K562 (cell line): ENCODE results near the gene NTM. TPM values are rescaled to one million over a fixed set of nuclear protein-coding genes. Genes with fewer than 3 reads are reported as not detected.

Experiments used
- ATAC-seq: fragments of 200-7000 bp; cut with Tn5 transposase; 3 replicates; pipeline ENCODE4 v1.9.1; 2020; ENCODE audit warnings: moderate library complexity
- BruUV-seq: library from RNA; stranded (reverse); fragments of 400-500 nt; replicated peaks from 2 replicates; lab custom pipeline; 2021; lab: Mats Ljungman, UMichigan
- CTCF ChIA-PET: fragments of 300-600 bp; formaldehyde crosslinking; extraction: SDS; loops from one replicate; lab custom pipeline; 2021; ENCODE audit warnings: low intra/inter-chr PET ratio; lab: Yijun Ruan, JAX
- POLR2A ChIA-PET: fragments of 300-600, 350-650 bp; sonication (Branson Sonifier 250); formaldehyde crosslinking; extraction: SDS; loops from one replicate; lab custom pipeline; 2021; ENCODE audit warnings: antibody characterized with exemption, inconsistent platforms; lab: Yijun Ruan, JAX
- DNase-seq, 4 experiments: peaks; one replicate each; pipeline versions ENCODE4 v3.0.0 to v3.0.0-alpha.2; 2011 to 2018; ENCODE audit warnings: low spot score in 3 of 4, mixed read lengths in 3 of 4; ENCODE audit errors: extremely low read depth in 1 of 4
- FAIRE-seq: peaks from 2 replicates; lab custom pipeline; 2011; peaks lifted over from hg19 to GRCh38; lab: Jason Lieb, UNC
- H2AFZ ChIP-seq: 2 replicates; pipeline ENCODE4 v1.6.0; 2011; ENCODE audit warnings: low read depth, low read length, control low read depth, inconsistent platforms
- H3K27ac ChIP-seq: fragments of 200-600 bp; 3 replicates; pipeline ENCODE4 v1.8.0; 2011; ENCODE audit warnings: low read depth, mild to moderate bottlenecking, control low read depth, inconsistent platforms, low read length, moderate library complexity, mixed read lengths; ENCODE audit errors: extremely low read depth
- H3K27me3 ChIP-seq, 2 experiments: fragments of 300-600 bp in 1 of 2; 2 replicates in 1 of 2; 3 replicates in 1 of 2; pipeline versions ENCODE4 v1.6.0 to v1.8.0; 2011; ENCODE audit warnings: inconsistent platforms in 2 of 2, low read length in 2 of 2, mild to moderate bottlenecking in 1 of 2, mixed read lengths in 1 of 2, moderate library complexity in 1 of 2; ENCODE audit not compliant: control insufficient read depth in 2 of 2, insufficient read depth in 2 of 2
- H3K36me3 ChIP-seq: fragments of 300-600 bp; 3 replicates; pipeline ENCODE4 v1.8.0; 2011; ENCODE audit warnings: mild to moderate bottlenecking, low read length, inconsistent platforms; ENCODE audit not compliant: control insufficient read depth, insufficient read depth
- H3K4me1 ChIP-seq, 2 experiments: fragments of 200-600 bp in 1 of 2; replicated peaks in 1 of 2; 2 replicates in 1 of 2; 3 replicates in 1 of 2; pipeline versions ENCODE4 v1.5.1 to v1.8.0; 2011; ENCODE audit warnings: inconsistent platforms in 2 of 2, low read length in 2 of 2, mild to moderate bottlenecking in 1 of 2, mixed read lengths in 1 of 2, moderate library complexity in 1 of 2; ENCODE audit not compliant: control insufficient read depth in 2 of 2, insufficient read depth in 2 of 2
- H3K4me2 ChIP-seq: 2 replicates; pipeline ENCODE4 v1.6.1; 2011; ENCODE audit warnings: low read length, control low read depth, inconsistent platforms, mixed read lengths; ENCODE audit not compliant: insufficient read depth
- H3K4me3 ChIP-seq: fragments of 200-600 bp; sonication (generic), shearing (Covaris generic); 2 replicates; pipeline ENCODE4 v1.5.1; 2016; ENCODE audit warnings: control low read depth, inconsistent platforms
- H3K79me2 ChIP-seq: fragments of 200-600 bp; 3 replicates; pipeline ENCODE4 v1.8.0; 2011; ENCODE audit warnings: low read length, inconsistent platforms; ENCODE audit not compliant: control insufficient read depth, insufficient read depth
- H3K9ac ChIP-seq, 2 experiments: 2 replicates each; pipeline versions ENCODE4 v1.6.0 to v1.6.1; 2011; ENCODE audit warnings: low read depth in 2 of 2, low read length in 2 of 2, control low read depth in 1 of 2, inconsistent platforms in 1 of 2, mild to moderate bottlenecking in 1 of 2, mixed read lengths in 1 of 2; ENCODE audit not compliant: insufficient read depth in 1 of 2
- H3K9me1 ChIP-seq: one replicate; pipeline ENCODE4 v1.6.0; 2011; ENCODE audit warnings: inconsistent platforms, mild to moderate bottlenecking, low read length, moderate library complexity; ENCODE audit not compliant: control insufficient read depth, insufficient read depth
- H3K9me3 ChIP-seq: replicated peaks from 2 replicates; pipeline ENCODE4 v1.5.1; 2011; ENCODE audit warnings: low read depth, low read length, inconsistent platforms; ENCODE audit not compliant: control insufficient read depth, insufficient read depth
- H4K20me1 ChIP-seq: replicated peaks from 2 replicates; pipeline ENCODE4 v1.6.1; 2011; ENCODE audit warnings: low read length, inconsistent platforms, mixed read lengths; ENCODE audit not compliant: control insufficient read depth, insufficient read depth
- ARHGAP35 ChIP-seq: fragments of 450-650 bp; IDR thresholded peaks from 2 replicates; pipeline ENCODE4 v1.6.1; 2018; ENCODE audit not compliant: partially characterized antibody
- CBX8 ChIP-seq: fragments of 200-600 bp; sonication (generic); IDR thresholded peaks from 2 replicates; pipeline ENCODE4 v1.6.1; 2012; ENCODE audit warnings: borderline replicate concordance, mixed run types, low read depth, mild to moderate bottlenecking, moderate library complexity, mixed read lengths, low read length, control low read depth, inconsistent platforms; ENCODE audit not compliant: poor library complexity, severe bottlenecking; ENCODE audit errors: extremely low read depth
- HDAC8 ChIP-seq: fragments of 450-650 bp; IDR thresholded peaks from 2 replicates; pipeline ENCODE4 v1.6.1; 2016; ENCODE audit warnings: mild to moderate bottlenecking, missing genetic modification characterization, moderate library complexity, missing compliant biosample characterization
- HNRNPK ChIP-seq: fragments of 200-400 bp; formaldehyde crosslinking; IDR thresholded peaks from one replicate; pipeline ENCODE4 v1.6.1; 2018; ENCODE audit warnings: mild to moderate bottlenecking, low read depth, low read length; ENCODE audit not compliant: poor library complexity, severe bottlenecking
- LEF1 ChIP-seq: fragments of 450-650 bp; IDR thresholded peaks from 2 replicates; pipeline ENCODE4 v1.6.1; 2016; ENCODE audit warnings: mild to moderate bottlenecking
- NFIX ChIP-seq: fragments of 250-450 bp; sonication (Bioruptor Pico); IDR thresholded peaks from 2 replicates; pipeline ENCODE4 v1.4.0; 2020; ENCODE audit warnings: low read depth, mild to moderate bottlenecking, moderate library complexity
- RBM34 ChIP-seq: fragments of 200-400 bp; formaldehyde crosslinking; IDR thresholded peaks from 2 replicates; pipeline ENCODE4 v1.6.1; 2018; ENCODE audit warnings: low read length, borderline replicate concordance; ENCODE audit not compliant: insufficient read depth
- RFX7 ChIP-seq: fragments of 250-450 bp; sonication (Bioruptor Pico); IDR thresholded peaks from 2 replicates; pipeline ENCODE4 v1.5.1; 2021; ENCODE audit warnings: mild to moderate bottlenecking
- TRIM24 ChIP-seq, 2 experiments: fragments of 450-650 bp; IDR thresholded peaks; 2 replicates each; pipeline ENCODE4 v1.6.1; 2016
- ZNF384 ChIP-seq: IDR thresholded peaks from 2 replicates; pipeline ENCODE4 v1.6.1; 2012; ENCODE audit warnings: low read depth, low read length, improper control_type of control experiment
- ZNF431 ChIP-seq: sonication (generic); formaldehyde crosslinking; IDR thresholded peaks from 2 replicates; pipeline ENCODE4 v1.8.0; 2022; ENCODE audit warnings: mild to moderate bottlenecking, missing genetic modification reagents
- WGBS: fragments of 100-300 bp; shearing (Covaris generic); methylation state at CpG from one replicate; pipeline ENCODE4 v1.1.6; 2016; ENCODE audit warnings: low coverage, mixed read lengths; ENCODE audit not compliant: insufficient coverage; ENCODE audit errors: missing lambda C conversion rate; 5-methylcytosine and 5-hydroxymethylcytosine counted together
- in situ Hi-C: fragments of 300-500 bp; cut with MboI; formaldehyde crosslinking; loops from 4 replicates; pipeline ENCODE4 v1.15.0; 2018; ENCODE audit warnings: inconsistent platforms, mixed read lengths
- intact Hi-C: fragments of 100-400 bp; cut with micrococcal nuclease; formaldehyde crosslinking; loops from 2 replicates; pipeline ENCODE4 v1.14.2; 2022
- polyA plus RNA-seq, 8 experiments: library from polyadenylated mRNA; depleted of rRNA in 4 of 8; stranded (reverse) in 5 of 8; unstranded in 3 of 8; fragments of >200 nt; fragmentation: Nextera tagmentation in 2 of 8; fragmentation: Illumina TruSeq in 1 of 8; extraction: Ambion mirVana in 2 of 8; extraction: Trizol in 1 of 8; gene quantifications; 2 replicates each; pipeline versions ENCODE4 v1.2.1 to v1.2.3, GENCODE V29; 2011 to 2014; ENCODE audit warnings: inconsistent platforms in 1 of 8, missing spikeins in 1 of 8
- total RNA-seq, 7 experiments: library from RNA; depleted of rRNA in 6 of 7; stranded (reverse); fragments of >200 nt in 6 of 7; fragmentation: Illumina TruSeq in 2 of 7; extraction: Trizol in 2 of 7; gene quantifications; 2 replicates each; pipeline versions ENCODE4 v1.2.1 to v1.2.3, GENCODE V29; 2011 to 2021; ENCODE audit warnings: low replicate concordance in 1 of 7
- TF ChIP-seq, protein P1 (sequence below): sonication (generic); formaldehyde crosslinking; IDR thresholded peaks from 2 replicates; pipeline ENCODE4 v1.8.1; 2023; ENCODE audit warnings: mild to moderate bottlenecking, missing genetic modification reagents
- TF ChIP-seq, protein P2 (sequence below), 2 experiments: fragments of 250-450 bp in 1 of 2; fragments of 450-650 bp in 1 of 2; sonication (Bioruptor Pico) in 1 of 2; IDR thresholded peaks; 2 replicates each; pipeline versions ENCODE4 v1.6.1 to v1.8.0; 2016 to 2021; ENCODE audit warnings: mild to moderate bottlenecking in 2 of 2, moderate library complexity in 2 of 2, missing compliant biosample characterization in 1 of 2, missing genetic modification characterization in 1 of 2
- TF ChIP-seq, protein P3 (sequence below): fragments of 450-650 bp; formaldehyde crosslinking; IDR thresholded peaks from 2 replicates; pipeline ENCODE4 v1.4.0; 2020; ENCODE audit warnings: mild to moderate bottlenecking
- TF ChIP-seq, protein P4 (sequence below): fragments of 450-650 bp; conservative IDR thresholded peaks from 2 replicates; pipeline ENCODE4 v1.6.1; 2016; ENCODE audit warnings: missing genetic modification characterization, low read depth, mild to moderate bottlenecking, missing compliant biosample characterization, moderate library complexity
- TF ChIP-seq, protein P5 (sequence below): sonication (generic); formaldehyde crosslinking; IDR thresholded peaks from 2 replicates; pipeline ENCODE4 v1.8.1; 2023; ENCODE audit warnings: mild to moderate bottlenecking, missing genetic modification reagents

Gene NTM
- total and polyA plus RNA-seq, 9 of the 15 experiments (the other 6 are each of a cell fraction or from before 2014, with no cell fraction given), result not detected

DNA sequence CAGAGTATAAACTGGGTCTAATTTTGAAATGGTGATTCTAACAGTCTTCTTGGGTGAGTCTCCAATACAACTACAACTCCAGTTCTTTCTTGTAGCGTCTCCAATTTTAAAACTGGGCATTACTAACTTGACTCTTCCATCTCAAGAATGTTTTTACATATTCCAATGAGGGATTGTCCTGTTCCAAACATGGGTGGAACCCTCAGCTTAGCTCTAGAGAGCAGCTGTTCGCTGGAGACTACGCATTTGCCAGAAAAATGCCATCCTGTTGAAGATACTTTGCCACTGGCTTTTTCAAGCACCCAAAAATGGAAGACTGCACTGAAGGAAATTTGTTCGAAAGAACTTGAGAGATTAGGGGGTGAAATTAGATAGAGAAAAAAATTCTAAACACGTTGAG is 870.0 kb downstream of the NTM start:
- intact Hi-C loops, result no loop called here
- CTCF ChIA-PET, result no interaction called here
- no peak for DNase-seq
- Histone ChIP-seq H3K4me3 (no peak overlapping the region), H3K27me3 (no peaks in the 10 kb centered on the region), H2AFZ (no peak overlapping the region), H3K79me2 (no peaks in the 10 kb centered on the region), H3K9ac (no peak overlapping the region), H3K4me2 (no peak overlapping the region), H4K20me1 (no peaks in the 10 kb centered on the region), H3K36me3 (no peaks in the 10 kb centered on the region), H3K9me3 (no peaks in the 10 kb centered on the region), H3K27ac (no peak overlapping the region), H3K9me1 (no peaks in the 10 kb centered on the region), H3K4me1 (no peaks in the 10 kb centered on the region)
- no TSS peak for BruUV-seq
- 6% methylated on average over 5 of the region's 5 CpGs for WGBS
- no peak for ATAC-seq
- FAIRE-seq, result no peak
- in situ Hi-C loops, result no loop called here
- POLR2A ChIA-PET, result no interaction called here
- TF ChIP-seq CBX8 (no peak), ZNF384 (no peak), HDAC8 (tag) (no peak), TRIM24 (IDR thresholded peaks at IDR 0.05) (no peak), ZNF431 (no peak), RBM34 (no peak), ARHGAP35 (no peak), HNRNPK (no peak), RFX7 (no peak), NFIX (no peak), LEF1 (no peak)
- TF ChIP-seq, protein P1, sequence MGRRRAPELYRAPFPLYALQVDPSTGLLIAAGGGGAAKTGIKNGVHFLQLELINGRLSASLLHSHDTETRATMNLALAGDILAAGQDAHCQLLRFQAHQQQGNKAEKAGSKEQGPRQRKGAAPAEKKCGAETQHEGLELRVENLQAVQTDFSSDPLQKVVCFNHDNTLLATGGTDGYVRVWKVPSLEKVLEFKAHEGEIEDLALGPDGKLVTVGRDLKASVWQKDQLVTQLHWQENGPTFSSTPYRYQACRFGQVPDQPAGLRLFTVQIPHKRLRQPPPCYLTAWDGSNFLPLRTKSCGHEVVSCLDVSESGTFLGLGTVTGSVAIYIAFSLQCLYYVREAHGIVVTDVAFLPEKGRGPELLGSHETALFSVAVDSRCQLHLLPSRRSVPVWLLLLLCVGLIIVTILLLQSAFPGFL (CRISPR knock-in tag), result no peak
- TF ChIP-seq, protein P2, sequence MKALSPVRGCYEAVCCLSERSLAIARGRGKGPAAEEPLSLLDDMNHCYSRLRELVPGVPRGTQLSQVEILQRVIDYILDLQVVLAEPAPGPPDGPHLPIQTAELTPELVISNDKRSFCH (CRISPR knock-in tag; IDR thresholded peaks at IDR 0.05), result no peak
- TF ChIP-seq, protein P2 (tag; IDR thresholded peaks at IDR 0.05), result no peak
- TF ChIP-seq, protein P3, sequence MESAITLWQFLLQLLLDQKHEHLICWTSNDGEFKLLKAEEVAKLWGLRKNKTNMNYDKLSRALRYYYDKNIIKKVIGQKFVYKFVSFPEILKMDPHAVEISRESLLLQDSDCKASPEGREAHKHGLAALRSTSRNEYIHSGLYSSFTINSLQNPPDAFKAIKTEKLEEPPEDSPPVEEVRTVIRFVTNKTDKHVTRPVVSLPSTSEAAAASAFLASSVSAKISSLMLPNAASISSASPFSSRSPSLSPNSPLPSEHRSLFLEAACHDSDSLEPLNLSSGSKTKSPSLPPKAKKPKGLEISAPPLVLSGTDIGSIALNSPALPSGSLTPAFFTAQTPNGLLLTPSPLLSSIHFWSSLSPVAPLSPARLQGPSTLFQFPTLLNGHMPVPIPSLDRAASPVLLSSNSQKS (CRISPR knock-in tag), result no peak
- TF ChIP-seq, protein P4, sequence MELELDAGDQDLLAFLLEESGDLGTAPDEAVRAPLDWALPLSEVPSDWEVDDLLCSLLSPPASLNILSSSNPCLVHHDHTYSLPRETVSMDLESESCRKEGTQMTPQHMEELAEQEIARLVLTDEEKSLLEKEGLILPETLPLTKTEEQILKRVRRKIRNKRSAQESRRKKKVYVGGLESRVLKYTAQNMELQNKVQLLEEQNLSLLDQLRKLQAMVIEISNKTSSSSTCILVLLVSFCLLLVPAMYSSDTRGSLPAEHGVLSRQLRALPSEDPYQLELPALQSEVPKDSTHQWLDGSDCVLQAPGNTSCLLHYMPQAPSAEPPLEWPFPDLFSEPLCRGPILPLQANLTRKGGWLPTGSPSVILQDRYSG, result no peak
- TF ChIP-seq, protein P5, sequence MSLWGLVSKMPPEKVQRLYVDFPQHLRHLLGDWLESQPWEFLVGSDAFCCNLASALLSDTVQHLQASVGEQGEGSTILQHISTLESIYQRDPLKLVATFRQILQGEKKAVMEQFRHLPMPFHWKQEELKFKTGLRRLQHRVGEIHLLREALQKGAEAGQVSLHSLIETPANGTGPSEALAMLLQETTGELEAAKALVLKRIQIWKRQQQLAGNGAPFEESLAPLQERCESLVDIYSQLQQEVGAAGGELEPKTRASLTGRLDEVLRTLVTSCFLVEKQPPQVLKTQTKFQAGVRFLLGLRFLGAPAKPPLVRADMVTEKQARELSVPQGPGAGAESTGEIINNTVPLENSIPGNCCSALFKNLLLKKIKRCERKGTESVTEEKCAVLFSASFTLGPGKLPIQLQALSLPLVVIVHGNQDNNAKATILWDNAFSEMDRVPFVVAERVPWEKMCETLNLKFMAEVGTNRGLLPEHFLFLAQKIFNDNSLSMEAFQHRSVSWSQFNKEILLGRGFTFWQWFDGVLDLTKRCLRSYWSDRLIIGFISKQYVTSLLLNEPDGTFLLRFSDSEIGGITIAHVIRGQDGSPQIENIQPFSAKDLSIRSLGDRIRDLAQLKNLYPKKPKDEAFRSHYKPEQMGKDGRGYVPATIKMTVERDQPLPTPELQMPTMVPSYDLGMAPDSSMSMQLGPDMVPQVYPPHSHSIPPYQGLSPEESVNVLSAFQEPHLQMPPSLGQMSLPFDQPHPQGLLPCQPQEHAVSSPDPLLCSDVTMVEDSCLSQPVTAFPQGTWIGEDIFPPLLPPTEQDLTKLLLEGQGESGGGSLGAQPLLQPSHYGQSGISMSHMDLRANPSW, result no peak
